NCI-H2196 (cell line): ENCODE data around the gene PPFIBP1.
"Not testable (repeated sequence)": the region's sequence is repeated elsewhere in the genome, so short reads cannot be mapped to it uniquely, and the experiment has no call there.

Source experiments
- DNase-seq: peaks from one replicate; lab custom pipeline; 2025; ENCODE audit not compliant: unreplicated experiment; lab: John Stamatoyannopoulos, UW

Gene PPFIBP1

GRCh38 chr12:27703720-27704452 is 179.9 kb downstream of the PPFIBP1 start:
- peak; percentile 88 for DNase-seq

DNA sequence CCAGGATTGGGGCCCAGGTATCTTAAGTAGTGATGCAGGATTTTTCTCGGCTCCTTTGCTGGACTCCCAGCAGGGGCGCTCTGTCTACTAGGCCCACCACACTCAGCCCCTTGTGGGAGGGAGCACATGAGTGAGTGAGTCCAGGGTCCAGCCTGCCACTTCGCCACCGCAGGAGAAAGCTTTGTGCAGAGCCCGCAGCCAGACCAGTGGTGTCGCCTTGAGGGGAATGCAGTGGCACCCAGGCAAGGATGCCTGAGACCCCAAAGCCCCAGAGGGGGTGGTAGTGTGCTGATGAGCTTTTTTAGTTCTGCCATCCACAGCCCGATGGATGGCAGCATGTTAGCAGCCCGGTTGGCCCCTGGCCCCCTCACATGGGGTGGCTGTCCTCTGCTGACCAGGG is 181.3 kb downstream of the PPFIBP1 start:
- DNase-seq = no peak

GRCh38 chr12:27707216-27707615 is 183.2 kb downstream of the PPFIBP1 start:
- no peak for DNase-seq

DNA sequence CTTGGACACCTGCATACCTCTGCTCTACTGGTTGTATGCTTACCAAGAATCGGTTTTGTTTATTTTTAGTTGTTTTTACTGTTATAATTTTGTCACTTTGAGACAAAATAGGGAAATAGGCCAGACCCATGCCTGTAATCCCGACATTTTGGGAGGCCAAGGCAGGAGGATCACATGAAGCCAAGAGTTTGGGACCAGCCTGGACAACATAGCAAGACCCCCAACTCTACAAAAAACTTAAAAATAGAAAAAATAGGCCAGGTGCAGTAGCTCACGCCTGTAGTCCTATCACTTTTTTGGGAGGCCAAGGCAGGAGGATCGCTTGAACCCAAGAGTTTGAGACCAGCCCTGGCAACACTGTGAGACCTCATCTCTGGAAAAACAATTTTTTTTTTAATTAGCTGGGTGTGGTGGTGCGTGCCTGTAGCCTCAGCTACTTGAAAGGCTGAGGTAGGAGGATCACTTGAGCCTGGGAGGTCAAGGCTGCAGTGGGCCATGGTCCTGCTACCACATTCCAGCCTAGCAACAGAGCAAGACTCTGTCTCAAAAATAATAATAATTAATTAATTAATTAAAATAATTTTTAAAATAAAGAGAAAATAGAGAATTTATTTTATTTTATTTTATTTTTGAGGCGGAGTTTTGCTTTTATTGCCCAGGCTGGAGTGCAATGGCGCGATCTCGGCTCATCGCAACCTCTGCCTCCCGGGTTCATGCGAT is 185.4 kb downstream of the PPFIBP1 start:
- DNase-seq = no peak

DNA sequence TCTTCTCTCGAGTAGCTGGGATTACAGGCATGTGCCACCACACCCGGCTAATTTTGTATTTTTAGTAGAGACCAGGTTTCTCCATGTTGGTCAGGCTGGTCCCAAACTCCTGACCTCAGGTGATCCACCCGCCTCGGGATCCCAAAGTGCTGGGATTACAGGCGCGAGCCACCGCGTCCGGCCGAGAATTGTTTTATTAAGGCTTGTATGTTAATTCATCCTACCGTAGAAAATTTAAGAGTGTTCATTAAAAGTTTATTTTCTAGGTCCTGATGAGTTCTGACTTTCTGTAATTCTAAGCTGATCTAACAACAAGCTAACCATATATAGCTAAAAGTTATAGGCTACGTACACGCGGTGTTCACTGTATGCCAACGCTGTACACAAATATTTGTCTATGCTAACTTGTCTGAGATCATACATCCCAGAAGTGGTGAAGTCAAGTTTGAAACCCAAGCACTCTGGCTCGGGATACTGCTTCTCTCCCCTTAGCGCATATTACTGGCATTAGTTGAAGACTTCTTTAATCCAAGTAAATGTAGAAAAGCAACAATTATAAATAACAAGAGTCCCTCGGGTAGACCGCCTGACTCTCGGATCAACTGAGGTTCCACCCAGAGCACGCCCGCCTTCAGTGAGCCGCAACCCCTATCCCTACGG is 186.1 kb downstream of the PPFIBP1 start:
- DNase-seq = peak; percentile 83

DNA sequence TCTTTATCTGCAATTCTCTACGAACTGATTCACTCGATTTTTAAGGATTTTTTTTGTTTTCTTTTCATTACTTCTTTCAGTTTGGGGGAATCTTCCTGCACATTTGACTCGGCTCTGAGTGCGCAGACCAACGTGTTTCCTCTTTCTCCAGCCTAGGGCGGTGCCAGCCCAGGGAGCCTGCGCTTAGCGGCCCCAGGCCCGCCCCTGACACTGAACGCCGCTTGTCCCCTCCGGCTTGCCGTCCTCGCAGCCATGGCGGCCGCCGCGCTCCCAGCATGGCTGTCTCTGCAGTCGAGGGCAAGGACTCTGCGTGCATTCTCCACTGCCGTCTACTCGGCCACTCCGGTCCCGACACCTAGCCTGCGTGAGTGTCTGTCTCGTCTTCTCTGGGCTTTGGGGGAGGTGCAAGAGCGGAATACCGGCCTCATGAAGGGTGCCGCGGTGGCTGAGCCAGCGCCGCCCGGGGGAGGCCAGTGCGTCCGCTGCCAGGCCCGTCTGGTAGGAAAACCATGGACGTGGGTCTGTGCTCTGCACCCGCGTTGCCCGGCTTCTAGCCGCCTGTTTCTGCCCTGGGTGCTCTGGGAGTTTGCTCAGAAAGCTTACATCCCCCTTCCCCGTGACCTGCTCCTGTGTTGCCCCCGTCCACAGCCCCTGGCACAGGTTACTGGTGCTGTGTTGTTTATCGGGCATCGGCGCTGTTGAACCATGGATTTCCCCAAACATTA is 186.7 kb downstream of the PPFIBP1 start, which contains the start of gene MRPS35:
MRPS35 (plus strand) TSS at position 241 of the 725 bp plus-strand sequence; CDS start at position 253, 12 bp downstream.
- peak; percentile 98 for DNase-seq

DNA sequence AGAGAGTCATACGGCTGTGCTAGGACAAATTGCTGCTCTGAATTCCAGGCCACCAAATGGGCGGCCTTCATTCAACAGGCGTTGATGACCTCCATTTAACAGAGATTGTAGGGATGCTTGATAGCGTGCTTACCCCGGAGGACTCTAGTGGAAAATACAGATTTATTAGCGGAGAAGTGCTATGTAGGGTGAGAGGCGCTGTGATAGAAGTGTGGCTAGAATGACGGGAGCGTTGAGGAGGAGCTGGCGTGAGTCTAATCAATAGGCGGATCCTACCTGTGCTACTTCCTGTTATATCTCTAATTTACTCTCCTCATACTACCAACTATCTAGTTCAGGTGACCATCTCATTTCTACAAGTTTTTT is 187.3 kb downstream of the PPFIBP1 start:
- DNase-seq = peak; percentile 56

DNA sequence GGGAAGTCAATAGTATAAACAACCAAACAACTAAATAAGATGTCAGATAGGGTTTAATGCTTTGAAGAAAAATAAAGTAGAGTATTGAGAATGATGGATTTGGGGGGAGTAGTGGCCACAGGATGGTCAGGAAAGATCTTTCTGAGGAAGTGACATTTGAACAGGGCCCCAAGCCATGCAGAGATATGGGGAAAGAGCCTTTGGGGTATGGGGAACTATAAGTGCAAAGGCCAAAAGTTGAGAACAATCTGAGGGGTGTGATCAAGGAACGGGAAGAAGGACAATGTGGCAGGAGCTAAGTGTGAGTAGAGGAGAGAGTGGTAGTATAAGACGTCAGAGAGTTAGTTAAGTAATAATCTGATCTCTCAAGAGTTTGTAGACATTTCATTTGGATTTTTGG is 188.0 kb downstream of the PPFIBP1 start:
- no peak for DNase-seq

DNA sequence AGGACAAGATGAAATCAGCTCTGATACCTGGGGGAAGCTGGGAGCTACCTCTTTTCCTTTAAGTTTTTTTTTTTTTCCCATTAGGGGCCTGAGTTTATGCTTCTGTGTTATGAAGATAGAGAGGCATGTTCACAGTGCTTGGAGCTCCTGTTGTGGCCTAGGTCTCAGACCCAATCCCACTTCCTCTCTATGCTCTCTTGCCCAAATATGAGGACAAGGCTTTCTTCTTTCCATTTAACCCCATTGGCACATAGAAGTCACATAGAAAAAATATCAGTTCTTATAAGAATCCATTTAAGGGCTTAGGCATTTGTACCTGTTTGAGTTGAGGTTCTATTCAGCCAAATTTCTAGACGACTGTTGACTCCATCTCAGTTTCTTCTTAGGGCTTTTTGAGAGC is 199.2 kb downstream of the PPFIBP1 start:
- DNase-seq = no peak

GRCh38 chr12:27730097-27730588 is 206.1 kb downstream of the PPFIBP1 start:
- DNase-seq = no peak

GRCh38 chr12:27732281-27732680 is 208.3 kb downstream of the PPFIBP1 start:
- peak; percentile 34 for DNase-seq

DNA sequence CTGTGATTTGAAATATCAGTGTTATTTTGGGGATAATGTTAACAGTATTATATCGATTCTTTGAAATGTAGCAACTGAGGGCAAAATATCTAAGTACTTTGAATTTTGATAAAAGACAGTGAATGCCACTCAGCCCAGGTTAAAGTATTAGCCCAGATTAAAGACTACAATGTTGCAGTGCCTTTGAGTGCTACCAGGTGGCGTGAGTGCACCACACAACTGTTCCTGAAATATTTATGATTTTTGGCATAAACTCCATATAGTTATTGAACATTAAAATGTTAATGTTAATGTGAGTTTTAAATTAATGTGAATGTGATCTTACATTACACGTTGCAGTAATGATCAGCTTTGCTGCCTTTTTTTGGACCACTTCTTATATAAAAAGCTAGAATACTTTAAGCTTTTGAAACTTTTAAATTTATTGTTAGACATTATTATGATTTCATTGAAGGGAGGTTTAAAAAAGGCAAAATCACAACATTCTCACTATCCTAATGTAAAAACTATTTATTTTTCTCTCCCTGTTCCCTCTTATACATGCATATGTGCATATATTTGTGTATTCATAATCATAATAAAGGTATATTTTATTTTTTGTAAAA is 209.1 kb downstream of the PPFIBP1 start:
- DNase-seq = peak; percentile 75

GRCh38 chr12:27733791-27734190 is 209.8 kb downstream of the PPFIBP1 start:
- DNase-seq = no peak

GRCh38 chr12:27734321-27734720 is 210.3 kb downstream of the PPFIBP1 start:
- not testable (repeated sequence) for DNase-seq

GRCh38 chr12:27743601-27744000 is 219.6 kb downstream of the PPFIBP1 start:
- no peak for DNase-seq
